Measurements from ENCODE around the gene PKD1. TPM values are rescaled to one million over a fixed set of nuclear protein-coding genes. Genes with fewer than 3 reads are reported as not detected.

Gene PKD1
- total RNA-seq (2014; rRNA removed; shearing (Covaris generic)) = 90.3 and 104 TPM in 2 replicates

GRCh38 chr16:2135770-2136490, at the start of gene PKD1:
Gene PKD1 (minus strand): TSS chr16:2135898. CDS start chr16:2135689, 209 bp downstream.

GRCh38 chr16:2155091-2155950, 19.6 kb upstream of the PKD1 start, which contains the start of gene TRAF7:
Gene TRAF7 (plus strand): TSS chr16:2155782. CDS start chr16:2163921, 8,139 bp downstream.

GRCh38 chr16:2147981-2148671, 12.4 kb upstream of the PKD1 start, which contains the start of gene RAB26:
Gene RAB26 (plus strand): TSS chr16:2148625. CDS start chr16:2148784, 159 bp downstream.

GRCh38 chr16:2047330-2048115, 88.2 kb downstream of the PKD1 start, which contains the start of the genes NTHL1 and TSC2:
Gene NTHL1 (minus strand): TSS chr16:2047834. CDS start chr16:2047823, 11 bp downstream.
Gene TSC2 (plus strand): TSS chr16:2047985. CDS start chr16:2048616, 631 bp downstream.

Small RNA genes within 50 kb of the gene (small RNA-seq; reads per million reads assigned to genes)
- gene MIR1225 (not detected), gene MIR3180-5 (not detected), gene MIR4516 (not detected), gene RF00019 (not detected), gene SNORD60 (not detected)

Other genes with a start within 250 kb of the PKD1 start
- gene HS3ST6, start 217.5 kb downstream of the PKD1 start, total RNA-seq (2014; rRNA removed; shearing (Covaris generic)) = not detected in 2 replicates
- 8.5 and 10.2 TPM in 2 replicates for gene MSRB1, start 192.7 kb downstream of the PKD1 start, total RNA-seq (2014; rRNA removed; shearing (Covaris generic))
- gene RPL3L, start 181.2 kb downstream of the PKD1 start, total RNA-seq (2014; rRNA removed; shearing (Covaris generic)) = not detected in 2 replicates
- 551 and 557 TPM in 2 replicates for gene NDUFB10, start 176.4 kb downstream of the PKD1 start, total RNA-seq (2014; rRNA removed; shearing (Covaris generic))
- 4,459 and 5,166 TPM in 2 replicates for gene RPS2, start 171.1 kb downstream of the PKD1 start, total RNA-seq (2014; rRNA removed; shearing (Covaris generic))
- not detected in 2 replicates for gene RNF151, start 169.0 kb downstream of the PKD1 start, total RNA-seq (2014; rRNA removed; shearing (Covaris generic))
- gene TBL3, start 163.8 kb downstream of the PKD1 start, total RNA-seq (2014; rRNA removed; shearing (Covaris generic)) = 72.8 and 74.0 TPM in 2 replicates
- 0.23 TPM in 1 of 2 replicates, not detected in the other for gene NOXO1, start 154.4 kb downstream of the PKD1 start, total RNA-seq (2014; rRNA removed; shearing (Covaris generic))
- gene GFER, start 151.7 kb downstream of the PKD1 start, total RNA-seq (2014; rRNA removed; shearing (Covaris generic)) = 46.0 and 50.1 TPM in 2 replicates
- 1.6 and 2.0 TPM in 2 replicates for gene SYNGR3, start 145.9 kb downstream of the PKD1 start, total RNA-seq (2014; rRNA removed; shearing (Covaris generic))
- 59.6 and 76.5 TPM in 2 replicates for gene ZNF598, start 126.1 kb downstream of the PKD1 start, total RNA-seq (2014; rRNA removed; shearing (Covaris generic))
- gene NPW, start 116.1 kb downstream of the PKD1 start, total RNA-seq (2014; rRNA removed; shearing (Covaris generic)) = 1.0 and 1.5 TPM in 2 replicates
- gene NHERF2, start 109.0 kb downstream of the PKD1 start, total RNA-seq (2014; rRNA removed; shearing (Covaris generic)) = 113 and 117 TPM in 2 replicates
- 58.6 and 71.2 TPM in 2 replicates for gene NTHL1, start 88.1 kb downstream of the PKD1 start, total RNA-seq (2014; rRNA removed; shearing (Covaris generic))
- 75.3 and 90.4 TPM in 2 replicates for gene TSC2, start 87.9 kb downstream of the PKD1 start, total RNA-seq (2014; rRNA removed; shearing (Covaris generic))
- gene RAB26, start 12.7 kb upstream of the PKD1 start, total RNA-seq (2014; rRNA removed; shearing (Covaris generic)) = 9.0 and 16.0 TPM in 2 replicates
- 71.3 and 72.5 TPM in 2 replicates for gene TRAF7, start 19.9 kb upstream of the PKD1 start, total RNA-seq (2014; rRNA removed; shearing (Covaris generic))
- gene CASKIN1, start 60.7 kb upstream of the PKD1 start, total RNA-seq (2014; rRNA removed; shearing (Covaris generic)) = 1.1 and 1.4 TPM in 2 replicates
- 44.6 and 65.4 TPM in 2 replicates for gene MLST8, start 69.6 kb upstream of the PKD1 start, total RNA-seq (2014; rRNA removed; shearing (Covaris generic))
- gene BRICD5, start 75.0 kb upstream of the PKD1 start, total RNA-seq (2014; rRNA removed; shearing (Covaris generic)) = 1.3 and 3.0 TPM in 2 replicates
- 19.2 and 26.6 TPM in 2 replicates for gene PGP, start 78.9 kb upstream of the PKD1 start, total RNA-seq (2014; rRNA removed; shearing (Covaris generic))
- 40.0 and 47.9 TPM in 2 replicates for gene E4F1, start 87.7 kb upstream of the PKD1 start, total RNA-seq (2014; rRNA removed; shearing (Covaris generic))
- gene DNASE1L2, start 100.5 kb upstream of the PKD1 start, total RNA-seq (2014; rRNA removed; shearing (Covaris generic)) = 1.0 and 1.5 TPM in 2 replicates
- 86.9 and 97.5 TPM in 2 replicates for gene ECI1, start 115.7 kb upstream of the PKD1 start, total RNA-seq (2014; rRNA removed; shearing (Covaris generic))
- 254 and 259 TPM in 2 replicates for gene RNPS1, start 132.2 kb upstream of the PKD1 start, total RNA-seq (2014; rRNA removed; shearing (Covaris generic))
- gene ABCA3, start 204.8 kb upstream of the PKD1 start, total RNA-seq (2014; rRNA removed; shearing (Covaris generic)) = 0.40 and 0.60 TPM in 2 replicates